Mesenchymal stem cell (in vitro differentiated cells and primary cell): Measurements from ENCODE around the gene DAD1.
A peak's percentile ranks its signal among the peaks of the same experiment; 100 is the strongest.
"Not testable (repeated sequence)": the region's sequence is repeated elsewhere in the genome, so short reads cannot be mapped to it uniquely, and the experiment has no call there.

Source experiments
- DNase-seq: peaks from one replicate; pipeline ENCODE4 v3.0.0-alpha.2; 2013
- H2AFZ ChIP-seq: one replicate; pipeline ENCODE4 v1.6.1; 2013; ENCODE audit warnings: low read depth, mild to moderate bottlenecking, control low read depth, inconsistent platforms, low read length, moderate library complexity
- H2AK5ac ChIP-seq: 2 replicates; pipeline ENCODE4 v1.6.1; 2013; ENCODE audit warnings: low read length, moderate library complexity, mild to moderate bottlenecking, inconsistent platforms; ENCODE audit not compliant: severe bottlenecking
- H2BK120ac ChIP-seq: one replicate; pipeline ENCODE4 v1.6.1; 2013; ENCODE audit warnings: low read depth, mild to moderate bottlenecking, inconsistent platforms, low read length, moderate library complexity
- H2BK12ac ChIP-seq, 2 experiments: one replicate each; pipeline ENCODE4 v1.6.1; 2013; ENCODE audit warnings: inconsistent platforms in 2 of 2, low read length in 2 of 2, mild to moderate bottlenecking in 2 of 2, moderate library complexity in 2 of 2, control low read depth in 1 of 2
- H2BK15ac ChIP-seq: one replicate; pipeline ENCODE4 v1.6.1; 2013; ENCODE audit warnings: mild to moderate bottlenecking, low read depth, inconsistent platforms; ENCODE audit not compliant: poor library complexity, severe bottlenecking
- H2BK5ac ChIP-seq: 2 replicates; pipeline ENCODE4 v1.6.1; 2013; ENCODE audit warnings: low read depth, mild to moderate bottlenecking, low read length, control low read depth, inconsistent platforms; ENCODE audit not compliant: poor library complexity, severe bottlenecking
- H3K14ac ChIP-seq, 2 experiments: one replicate each; pipeline ENCODE4 v1.6.1; 2013; ENCODE audit warnings: inconsistent platforms in 2 of 2, low read length in 2 of 2, control low read depth in 1 of 2, mild to moderate bottlenecking in 1 of 2, moderate library complexity in 1 of 2
- H3K18ac ChIP-seq, 2 experiments: one replicate each; pipeline ENCODE4 v1.6.1; 2013; ENCODE audit warnings: inconsistent platforms in 2 of 2, low read length in 2 of 2, control low read depth in 1 of 2, low read depth in 1 of 2, mild to moderate bottlenecking in 1 of 2
- H3K23ac ChIP-seq, 2 experiments: one replicate each; pipeline ENCODE4 v1.6.1; 2013; ENCODE audit warnings: inconsistent platforms in 2 of 2, low read length in 2 of 2, mild to moderate bottlenecking in 2 of 2, moderate library complexity in 2 of 2, control low read depth in 1 of 2
- H3K27ac ChIP-seq: 2 replicates; pipeline ENCODE4 v1.5.1; 2013; ENCODE audit warnings: mild to moderate bottlenecking, moderate library complexity, low read length, control low read depth, inconsistent platforms; ENCODE audit not compliant: poor library complexity, severe bottlenecking
- H3K27me3 ChIP-seq, 2 experiments: 2 replicates each; pipeline versions ENCODE4 v1.6.1 to v1.7.0; 2013; ENCODE audit warnings: low read length in 2 of 2, mild to moderate bottlenecking in 2 of 2, moderate library complexity in 2 of 2, control low read depth in 1 of 2, inconsistent platforms in 1 of 2; ENCODE audit not compliant: control insufficient read depth in 1 of 2, insufficient read depth in 1 of 2
- H3K36me3 ChIP-seq, 2 experiments: 2 replicates each; pipeline versions ENCODE4 v1.6.1 to v1.7.0; 2013; ENCODE audit warnings: low read length in 2 of 2, control low read depth in 1 of 2, inconsistent platforms in 1 of 2, low read depth in 1 of 2, mild to moderate bottlenecking in 1 of 2; ENCODE audit not compliant: insufficient read depth in 2 of 2, control insufficient read depth in 1 of 2
- H3K4ac ChIP-seq, 2 experiments: one replicate each; pipeline ENCODE4 v1.6.1; 2013; ENCODE audit warnings: inconsistent platforms in 2 of 2, low read length in 2 of 2, mild to moderate bottlenecking in 2 of 2, moderate library complexity in 2 of 2, control low read depth in 1 of 2, low read depth in 1 of 2
- H3K4me1 ChIP-seq: 2 replicates; pipeline ENCODE4 v1.6.1; 2013; ENCODE audit warnings: low read depth, low read length, control low read depth; ENCODE audit not compliant: control insufficient read depth, insufficient read depth
- H3K4me2 ChIP-seq: 2 replicates; pipeline ENCODE4 v1.6.1; 2013; ENCODE audit warnings: low read length, mild to moderate bottlenecking, inconsistent platforms; ENCODE audit not compliant: poor library complexity, severe bottlenecking
- H3K4me3 ChIP-seq, 2 experiments: 2 replicates each; pipeline versions ENCODE4 v1.5.1 to v1.7.0; 2013; ENCODE audit warnings: low read length in 2 of 2, mild to moderate bottlenecking in 2 of 2, control low read depth in 1 of 2, low read depth in 1 of 2; ENCODE audit not compliant: insufficient read depth in 1 of 2
- H3K79me1 ChIP-seq: replicated peaks from 2 replicates; pipeline ENCODE4 v1.6.1; 2013; ENCODE audit warnings: mild to moderate bottlenecking, control low read depth, low read length, inconsistent platforms; ENCODE audit not compliant: poor library complexity, severe bottlenecking
- H3K9ac ChIP-seq: 2 replicates; pipeline ENCODE4 v1.7.0; 2013; ENCODE audit warnings: mild to moderate bottlenecking, low read length, moderate library complexity
- H3K9me3 ChIP-seq: 2 replicates; pipeline ENCODE4 v1.7.0; 2013; ENCODE audit warnings: mild to moderate bottlenecking, low read length; ENCODE audit not compliant: control insufficient read depth
- H4K8ac ChIP-seq: one replicate; pipeline ENCODE4 v1.6.1; 2013; ENCODE audit warnings: inconsistent platforms, mild to moderate bottlenecking, low read length, moderate library complexity
- H4K91ac ChIP-seq: one replicate; pipeline ENCODE4 v1.6.1; 2013; ENCODE audit warnings: mild to moderate bottlenecking, low read length, inconsistent platforms
- WGBS: methylation state at CpG from one replicate; pipeline ENCODE4 v1.1.7; 2013; ENCODE audit warnings: mixed read lengths; 5-methylcytosine and 5-hydroxymethylcytosine counted together

DAD1 gene

GRCh38 chr14:22566845-22567244 lies 22.2 kb downstream of the DAD1 start:
- H3K4me2 ChIP-seq: no peak overlapping the region
- H3K4me1 ChIP-seq: peaks cover 7% of the 10 kb centered on the region
- no peak overlapping the region for H2BK5ac ChIP-seq
- 100% methylated on average over 2 of the region's 2 CpGs for WGBS
- H2BK12ac ChIP-seq: no peak overlapping the region
- H3K14ac ChIP-seq: no peak overlapping the region
- H3K27me3 ChIP-seq: no peaks in the 10 kb centered on the region
- DNase-seq: no peak
- no peak overlapping the region for H3K4me3 ChIP-seq
- H2BK15ac ChIP-seq: no peak overlapping the region
- H3K23ac ChIP-seq: no peak overlapping the region
- no peak overlapping the region for H2BK120ac ChIP-seq
- H3K79me1 ChIP-seq: peaks cover 9% of the 10 kb centered on the region
- peaks cover 20 to 88% of the 10 kb centered on the region in 2 experiments for H3K36me3 ChIP-seq
- no peak overlapping the region for H3K18ac ChIP-seq
- no peak overlapping the region for H2AFZ ChIP-seq
- H3K9me3 ChIP-seq: no peaks in the 10 kb centered on the region
- H2AK5ac ChIP-seq: no peak overlapping the region
- H3K4ac ChIP-seq: no peak overlapping the region
- H3K27ac ChIP-seq: no peak overlapping the region
- H3K9ac ChIP-seq: peak overlapping the region; percentile 11
- no peak overlapping the region for H4K8ac ChIP-seq
- no peak overlapping the region for H4K91ac ChIP-seq

GRCh38 chr14:22566266-22566665 lies 22.8 kb downstream of the DAD1 start:
- H3K79me1 ChIP-seq: peaks cover 11% of the 10 kb centered on the region
- H3K4me3 ChIP-seq, H2BK15ac ChIP-seq, H3K23ac ChIP-seq, H3K4ac ChIP-seq, H4K91ac ChIP-seq, H2BK5ac ChIP-seq, H3K27ac ChIP-seq, H2AK5ac ChIP-seq, H3K18ac ChIP-seq, H4K8ac ChIP-seq, DNase-seq, H2AFZ ChIP-seq, H3K14ac ChIP-seq, H3K27me3 ChIP-seq, H2BK12ac ChIP-seq, H3K9me3 ChIP-seq, H2BK120ac ChIP-seq, H3K4me2 ChIP-seq, H3K9ac ChIP-seq: not testable (repeated sequence)
- peaks cover 10% of the 10 kb centered on the region for H3K4me1 ChIP-seq
- peaks cover 21 to 86% of the 10 kb centered on the region in 2 experiments for H3K36me3 ChIP-seq
- whole genome bisulfite sequencing: 93% methylated on average over 7 of the region's 9 CpGs

GRCh38 chr14:22565391-22565945 lies 23.6 kb downstream of the DAD1 start:
- DNase-seq: no peak
- H3K4me1 ChIP-seq: peaks cover 10% of the 10 kb centered on the region
- 88% methylated on average over 2 of the region's 3 CpGs for WGBS

GRCh38 chr14:22564463-22564862 lies 24.6 kb downstream of the DAD1 start:
- H4K8ac ChIP-seq: no peak overlapping the region
- H2BK120ac ChIP-seq: no peak overlapping the region
- H2BK5ac ChIP-seq: no peak overlapping the region
- H2BK15ac ChIP-seq: no peak overlapping the region
- no peak overlapping the region for H2BK12ac ChIP-seq
- H2AFZ ChIP-seq: no peak overlapping the region
- H3K4ac ChIP-seq: no peak overlapping the region
- no peak overlapping the region for H2AK5ac ChIP-seq
- peaks cover 10% of the 10 kb centered on the region for H3K4me1 ChIP-seq
- no peak overlapping the region for H3K27ac ChIP-seq
- H3K18ac ChIP-seq: no peak overlapping the region
- H3K23ac ChIP-seq: no peak overlapping the region
- H3K14ac ChIP-seq: no peak overlapping the region
- peaks cover 17 to 73% of the 10 kb centered on the region in 2 experiments for H3K36me3 ChIP-seq
- H3K9ac ChIP-seq: no peak overlapping the region
- H4K91ac ChIP-seq: no peak overlapping the region
- H3K4me3 ChIP-seq: no peak overlapping the region
- no peak overlapping the region for H3K4me2 ChIP-seq
- no peak for DNase-seq
- WGBS: 100% methylated on average over 1 of the region's 1 CpG
- no peaks in the 10 kb centered on the region for H3K27me3 ChIP-seq
- H3K79me1 ChIP-seq: peaks cover 10% of the 10 kb centered on the region
- H3K9me3 ChIP-seq: no peaks in the 10 kb centered on the region

More at GRCh38 chr14:22565391-22565945, 23.6 kb downstream of the DAD1 start:
- Histone ChIP-seq H3K36me3 (peaks cover 17 to 78% of the 10 kb centered on the region in 2 experiments), H3K23ac (no peak overlapping the region), H2BK5ac (no peak overlapping the region), H2AFZ (no peak overlapping the region), H3K9ac (no peak overlapping the region), H3K4me3 (no peak overlapping the region), H3K4me2 (no peak overlapping the region), H4K8ac (no peak overlapping the region), H3K18ac (no peak overlapping the region), H3K14ac (no peak overlapping the region), H2AK5ac (no peak overlapping the region), H2BK12ac (no peak overlapping the region), H3K79me1 (peaks cover 11% of the 10 kb centered on the region), H3K27me3 (no peaks in the 10 kb centered on the region), H2BK15ac (no peak overlapping the region), H3K27ac (peak overlapping the region; percentile 0), H2BK120ac (no peak overlapping the region), H3K4ac (no peak overlapping the region), H4K91ac (no peak overlapping the region), H3K9me3 (no peaks in the 10 kb centered on the region)
